Subcutaneous adipose tissue (tissue), 4 donors: ENCODE measurements around the gene BOC. TPM values are rescaled to one million over a fixed set of nuclear protein-coding genes. Genes with fewer than 3 reads are reported as not detected.

Experiments
- CTCF ChIP-seq: fragments of 450-650 bp; IDR thresholded peaks from one replicate; pipeline ENCODE4 v1.5.1; 2016; ENCODE audit warnings: low read depth, mild to moderate bottlenecking, control low read depth, antibody characterized with exemption, moderate library complexity
- total RNA-seq, 4 donors: library from RNA; depleted of rRNA; stranded (reverse); fragments of >200 nt; gene quantifications; one replicate each; pipeline ENCODE4 v1.1.0, GENCODE V29; 2016

BOC gene
- total RNA-seq, 4 donors from 2014 or later: 15.1 to 46.5 (median 28.4) TPM

GRCh38 chr3:113269661-113270060 lies 58.3 kb downstream of the BOC start:
- no peak for TF ChIP-seq CTCF

GRCh38 chr3:113270068-113270467 lies 58.7 kb downstream of the BOC start:
- TF ChIP-seq CTCF: no peak

GRCh38 chr3:113270786-113271185 lies 59.4 kb downstream of the BOC start:
- no peak for TF ChIP-seq CTCF

- TF ChIP-seq CTCF: no peak
These were observed 59.8 kb downstream of the BOC start for GRCh38 chr3:113271189-113271588.

- no peak for TF ChIP-seq CTCF
These were observed 60.4 kb downstream of the BOC start for GRCh38 chr3:113271594-113272384.

- no peak for TF ChIP-seq CTCF
These were observed 61.0 kb downstream of the BOC start for GRCh38 chr3:113272385-113272779.

- no peak for TF ChIP-seq CTCF
These were observed 61.7 kb downstream of the BOC start for GRCh38 chr3:113273011-113273410.
